AG04450 (cell line): ENCODE measurements around the gene ZNF785. TPM values are rescaled to one million over a fixed set of nuclear protein-coding genes. Genes with fewer than 3 reads are reported as not detected.

ENCODE experiments used
- CTCF ChIA-PET: fragments of 300-600, 350-600 bp; formaldehyde crosslinking; extraction: SDS; loops from one replicate; lab custom pipeline; 2022; ENCODE audit warnings: antibody characterized with exemption, inconsistent platforms; lab: Charles Lee
- POLR2A ChIA-PET: fragments of 350-600 bp; formaldehyde crosslinking; extraction: SDS; loops from one replicate; lab custom pipeline; 2021; ENCODE audit warnings: antibody characterized with exemption, inconsistent platforms; lab: Yijun Ruan, JAX
- DNase-seq: peaks from one replicate; pipeline ENCODE4 v3.0.0-alpha.2; 2011; ENCODE audit warnings: low read depth, low spot score
- H3K27ac ChIP-seq: one replicate; pipeline ENCODE4 v1.5.1; 2012; ENCODE audit warnings: low read depth, low read length, control low read depth
- H3K27me3 ChIP-seq: one replicate; pipeline ENCODE4 v1.6.0; 2012; ENCODE audit warnings: low read length; ENCODE audit not compliant: control insufficient read depth, insufficient read depth
- H3K4me3 ChIP-seq: 2 replicates; pipeline ENCODE4 v1.5.1; 2011; ENCODE audit warnings: mild to moderate bottlenecking, low read depth, low read length, control low read depth
- H3K9me3 ChIP-seq: 2 replicates; pipeline ENCODE4 v1.5.1; 2012; ENCODE audit warnings: low read length; ENCODE audit not compliant: control insufficient read depth, insufficient read depth
- polyA plus RNA-seq: library from polyadenylated mRNA; depleted of rRNA; stranded (reverse); fragments of >200 nt; gene quantifications from 2 replicates; pipeline ENCODE4 v1.2.3, GENCODE V29; 2011
- TF ChIP-seq, protein P1 (sequence below): IDR thresholded peaks from 2 replicates; pipeline ENCODE4 v1.5.1; 2011; ENCODE audit warnings: low read depth, low read length, control low read depth, inconsistent platforms

The ZNF785 gene
- polyA plus RNA-seq, 1 experiment: 6.6 TPM

DNA sequence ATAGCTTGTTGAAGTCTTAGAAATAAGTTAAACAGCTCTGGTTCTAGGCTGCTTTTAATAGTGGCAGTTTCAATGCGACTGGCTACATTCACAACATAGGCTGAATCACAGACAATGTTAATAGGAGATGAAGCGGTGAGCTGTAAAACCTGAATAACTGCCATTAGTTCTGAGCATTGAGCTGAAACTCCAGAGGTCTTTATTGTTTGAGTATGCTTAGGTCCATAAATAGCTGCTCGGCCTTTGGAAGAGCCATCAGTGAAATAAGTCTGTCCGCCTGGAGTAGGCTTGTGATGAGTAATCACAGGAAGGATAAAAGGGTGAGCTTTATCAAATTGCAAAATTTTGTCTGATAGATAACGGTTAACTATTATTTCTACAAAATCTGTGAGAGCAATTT lies 34.1 kb upstream of the ZNF785 start:
- H3K27me3 ChIP-seq: peaks cover 24% of the 10 kb centered on the region
- TF ChIP-seq, protein P1, sequence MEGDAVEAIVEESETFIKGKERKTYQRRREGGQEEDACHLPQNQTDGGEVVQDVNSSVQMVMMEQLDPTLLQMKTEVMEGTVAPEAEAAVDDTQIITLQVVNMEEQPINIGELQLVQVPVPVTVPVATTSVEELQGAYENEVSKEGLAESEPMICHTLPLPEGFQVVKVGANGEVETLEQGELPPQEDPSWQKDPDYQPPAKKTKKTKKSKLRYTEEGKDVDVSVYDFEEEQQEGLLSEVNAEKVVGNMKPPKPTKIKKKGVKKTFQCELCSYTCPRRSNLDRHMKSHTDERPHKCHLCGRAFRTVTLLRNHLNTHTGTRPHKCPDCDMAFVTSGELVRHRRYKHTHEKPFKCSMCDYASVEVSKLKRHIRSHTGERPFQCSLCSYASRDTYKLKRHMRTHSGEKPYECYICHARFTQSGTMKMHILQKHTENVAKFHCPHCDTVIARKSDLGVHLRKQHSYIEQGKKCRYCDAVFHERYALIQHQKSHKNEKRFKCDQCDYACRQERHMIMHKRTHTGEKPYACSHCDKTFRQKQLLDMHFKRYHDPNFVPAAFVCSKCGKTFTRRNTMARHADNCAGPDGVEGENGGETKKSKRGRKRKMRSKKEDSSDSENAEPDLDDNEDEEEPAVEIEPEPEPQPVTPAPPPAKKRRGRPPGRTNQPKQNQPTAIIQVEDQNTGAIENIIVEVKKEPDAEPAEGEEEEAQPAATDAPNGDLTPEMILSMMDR: no peak
- peaks cover 19% of the 10 kb centered on the region for H3K9me3 ChIP-seq
- no peak overlapping the region for H3K27ac ChIP-seq
- no peak for DNase-seq
- no peak overlapping the region for H3K4me3 ChIP-seq
- ChIA-PET CTCF (interaction anchor here (1.7 kb wide), 1 partner anchor 21 kb away, joined by 3 read pairs; no protein-coding TSS in a partner anchor), POLR2A (no interaction called here)

DNA sequence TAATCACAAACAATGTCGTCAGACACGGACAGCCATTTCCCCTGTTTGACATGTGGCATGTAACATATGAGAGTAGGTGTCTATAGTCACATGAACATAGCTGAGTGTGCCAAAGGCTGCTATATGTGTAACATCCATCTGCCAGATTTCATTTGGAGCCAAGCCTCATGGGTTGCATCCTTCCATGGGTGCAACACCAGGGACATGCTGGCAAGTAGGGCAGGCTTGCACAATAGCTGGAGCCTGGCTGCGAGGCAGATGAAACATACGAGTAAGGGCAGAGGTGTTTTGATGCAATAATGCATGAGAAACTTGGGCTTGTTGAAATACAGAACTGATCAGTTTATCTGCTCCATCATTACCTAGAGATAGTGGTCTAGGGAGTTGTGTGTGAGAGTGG lies 33.7 kb upstream of the ZNF785 start:
- Histone ChIP-seq H3K9me3 (peaks cover 15% of the 10 kb centered on the region), H3K27me3 (peaks cover 21% of the 10 kb centered on the region), H3K4me3 (no peak overlapping the region), H3K27ac (no peak overlapping the region)
- ChIA-PET CTCF (interaction anchor here (0.8 kb wide), 1 partner anchor 190 kb away, joined by 3 read pairs; the partner anchor contains the start of gene DCTPP1), POLR2A (no interaction called here)
- TF ChIP-seq, protein P1: no peak
- no peak for DNase-seq

DNA sequence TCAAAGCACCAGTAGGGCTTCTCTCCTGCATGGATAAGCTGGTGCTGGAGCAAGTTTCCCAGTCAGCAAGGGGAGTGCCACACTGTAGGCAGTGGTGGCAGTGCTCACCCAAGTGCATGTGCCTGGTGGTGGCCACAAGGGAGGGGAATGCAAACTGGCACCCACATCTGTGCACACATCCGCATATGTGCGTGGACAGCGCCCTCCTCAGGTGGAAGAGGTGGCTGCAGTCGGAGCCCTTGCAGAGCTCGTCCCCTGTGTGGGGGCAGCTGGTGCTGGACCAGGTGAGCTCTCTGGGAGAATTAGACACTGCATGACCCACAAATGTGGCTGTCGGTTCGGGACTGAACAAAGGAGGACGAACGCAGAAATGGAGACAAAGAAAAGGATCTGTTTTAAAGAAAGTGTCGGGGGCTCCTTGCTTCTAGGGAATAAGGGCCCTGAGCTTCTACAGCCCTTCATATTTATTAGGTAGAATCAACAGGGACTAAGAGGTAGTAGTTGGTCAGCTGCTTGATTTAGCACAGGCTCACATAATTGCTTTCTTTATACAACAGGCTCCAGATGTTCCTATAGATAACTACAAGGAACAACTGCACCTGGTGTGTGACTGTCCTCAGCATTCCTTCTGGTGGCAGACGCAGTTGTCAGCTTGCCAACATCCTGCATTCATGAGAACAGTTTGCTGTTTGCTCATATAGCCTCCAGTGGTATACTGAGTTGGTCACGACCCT lies 30.0 kb upstream of the ZNF785 start:
- CTCF ChIA-PET: interaction anchor here (1.1 to 2.9 kb wide), 3 partner anchors 14 to 245 kb away, joined by 3 to 13 read pairs (median 3); partner anchors contain the start of gene TBC1D10B
- TF ChIP-seq, protein P1: peak; percentile 43
- peaks cover 6% of the 10 kb centered on the region for H3K27me3 ChIP-seq
- peaks cover 7% of the 10 kb centered on the region for H3K9me3 ChIP-seq
- no peak overlapping the region for H3K27ac ChIP-seq
- DNase-seq: no peak
- no peak overlapping the region for H3K4me3 ChIP-seq
- POLR2A ChIA-PET: interaction anchor here (0.6 kb wide), 1 partner anchor 13 kb away, joined by 4 read pairs; no protein-coding TSS in a partner anchor

DNA sequence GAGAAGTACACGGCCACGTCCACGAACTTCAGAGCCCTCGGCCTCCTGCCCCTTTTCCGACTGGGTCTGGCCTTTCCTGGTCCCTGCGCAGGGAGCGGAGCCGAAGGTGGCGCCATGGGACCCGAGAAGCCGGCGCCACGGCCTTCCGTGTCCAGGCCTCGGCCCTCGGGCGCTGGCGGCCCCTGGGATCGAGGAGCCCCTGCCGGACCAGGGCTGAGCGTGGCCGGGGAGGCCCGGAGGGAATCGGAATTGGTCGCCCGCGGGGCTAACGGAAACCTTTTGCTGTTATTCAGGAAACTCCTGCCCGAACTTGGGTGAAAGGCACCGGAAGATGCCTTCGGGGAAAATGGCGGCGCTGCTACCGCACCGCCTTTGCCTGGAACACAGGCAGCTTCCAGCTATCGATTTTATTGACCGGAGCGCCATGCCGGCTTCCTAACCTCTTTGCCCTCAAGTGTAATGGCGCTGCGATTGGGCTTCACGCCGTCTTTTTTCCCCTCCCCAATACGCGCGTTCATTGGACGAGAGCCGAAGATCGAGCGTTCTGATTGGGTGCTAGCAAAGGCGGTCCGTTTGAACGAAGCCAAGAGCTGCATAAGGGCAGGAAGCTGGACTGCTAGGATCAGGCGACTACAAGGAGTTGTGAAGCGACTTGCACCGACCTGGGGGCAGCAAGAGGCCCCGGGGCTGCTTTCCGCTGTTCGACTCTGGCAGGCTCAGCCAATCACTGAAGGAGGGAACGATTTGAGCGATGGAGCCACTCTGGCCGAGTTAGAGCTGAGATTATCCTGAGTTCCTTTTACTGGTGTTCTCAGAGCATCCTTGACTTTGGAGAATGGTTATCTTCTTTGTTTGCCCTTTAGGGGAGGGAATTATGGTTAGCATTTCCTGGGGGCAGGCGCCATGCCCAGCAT lies 24.7 kb upstream of the ZNF785 start, which contains the start of gene ZNF689:
TSS of gene ZNF689 (minus strand) at position 464 of the 914 bp plus-strand sequence. CDS start at position 116, 348 bp downstream.
- ChIA-PET CTCF (interaction anchor here (0.6 to 2.8 kb wide), 4 partner anchors 12 to 201 kb away, joined by 3 to 24 read pairs (median 6); partner anchors contain the start of gene DCTPP1), POLR2A (interaction anchor here (0.5 to 1.2 kb wide), 8 partner anchors 12 to 203 kb away, joined by 3 to 6 read pairs (median 4); partner anchors contain the start of genes DCTPP1, PRR14, ZNF688 and ZNF747)

More for the DNA sequence above, 24.7 kb upstream of the ZNF785 start, which contains the start of gene ZNF689:
- DNase-seq: peak; percentile 92
- peak within 1 kb of the TSS; percentile 70 for H3K27ac ChIP-seq
- peaks cover under 1% of the 10 kb centered on the region; the same call in 1 of the 2 replicates for H3K9me3 ChIP-seq
- H3K27me3 ChIP-seq: no peaks in the 10 kb centered on the region
- TF ChIP-seq, protein P1: no peak
- H3K4me3 ChIP-seq: peak within 1 kb of the TSS; percentile 78
